H1 (cell line): Measurements from ENCODE around the gene ABTB1. TPM values are rescaled to one million over a fixed set of nuclear protein-coding genes. Genes with fewer than 3 reads are reported as not detected.

Source experiments
- CTCF ChIA-PET: fragments of 300-600 bp; sonication (Branson Sonifier 250); formaldehyde crosslinking; loops from one replicate; lab custom pipeline; 2021; ENCODE audit not compliant: partially characterized antibody; lab: Charles Lee
- POLR2A ChIA-PET: fragments of 300-600 bp; sonication (Branson Sonifier 250); formaldehyde crosslinking; loops from one replicate; lab custom pipeline; 2021; ENCODE audit warnings: inconsistent platforms; ENCODE audit not compliant: partially characterized antibody; lab: Charles Lee
- DNase-seq, 2 experiments: peaks; one replicate each; pipeline versions ENCODE4 v3.0.0 to v3.0.0-alpha.2; 2010 to 2022; ENCODE audit warnings: low spot score in 2 of 2, low read depth in 1 of 2, mixed read lengths in 1 of 2
- FAIRE-seq: peaks from 2 replicates; lab custom pipeline; 2011; peaks lifted over from hg19 to GRCh38; lab: Jason Lieb, UNC
- H2AFZ ChIP-seq: 2 replicates; pipeline ENCODE4 v1.8.1; 2012; ENCODE audit warnings: low read length, inconsistent platforms
- H2AK5ac ChIP-seq: 2 replicates; pipeline ENCODE4 v1.6.1; 2013; ENCODE audit warnings: low read depth, low read length
- H2BK120ac ChIP-seq: replicated peaks from 2 replicates; pipeline ENCODE3; 2013; ENCODE audit warnings: low read depth, low read length, inconsistent platforms
- H2BK12ac ChIP-seq: 2 replicates; pipeline ENCODE4 v1.6.1; 2013; ENCODE audit warnings: low read depth, low read length
- H2BK15ac ChIP-seq: 2 replicates; pipeline ENCODE4 v1.6.1; 2013; ENCODE audit warnings: low read length
- H2BK20ac ChIP-seq: 2 replicates; pipeline ENCODE4 v1.6.1; 2013; ENCODE audit warnings: low read length
- H2BK5ac ChIP-seq: 2 replicates; pipeline ENCODE4 v1.6.1; 2013; ENCODE audit warnings: low read depth, low read length
- H3K14ac ChIP-seq: 2 replicates; pipeline ENCODE4 v1.6.1; 2013; ENCODE audit warnings: inconsistent platforms; ENCODE audit not compliant: insufficient read length
- H3K18ac ChIP-seq: 2 replicates; pipeline ENCODE4 v1.6.1; 2013; ENCODE audit warnings: low read length; ENCODE audit errors: extremely low read depth
- H3K23ac ChIP-seq: 2 replicates; pipeline ENCODE4 v1.6.1; 2013; ENCODE audit warnings: inconsistent platforms; ENCODE audit not compliant: insufficient read length
- H3K23me2 ChIP-seq: 2 replicates; pipeline ENCODE4 v1.6.1; 2013; ENCODE audit warnings: low read depth, low read length
- H3K27ac ChIP-seq: 2 replicates; pipeline ENCODE4 v1.6.1; 2011; ENCODE audit warnings: low read depth, low read length, inconsistent platforms
- H3K27me3 ChIP-seq, 4 experiments: replicated peaks in 1 of 4; 1 replicate in 1 of 4; 2 replicates in 3 of 4; pipeline versions ENCODE4 v1.6.1 to v1.8.1; 2011 to 2013; ENCODE audit warnings: low read length in 3 of 4, mild to moderate bottlenecking in 3 of 4, inconsistent platforms in 2 of 4, mixed read lengths in 2 of 4, moderate library complexity in 1 of 4; ENCODE audit not compliant: control insufficient read depth in 3 of 4, insufficient read depth in 3 of 4; ENCODE audit errors: extremely low read depth in 1 of 4
- H3K36me3 ChIP-seq, 4 experiments: 2 replicates each; pipeline versions ENCODE4 v1.6.1 to v1.8.1; 2011 to 2013; ENCODE audit warnings: mild to moderate bottlenecking in 4 of 4, low read length in 3 of 4, moderate library complexity in 2 of 4, control low read depth in 1 of 4, inconsistent platforms in 1 of 4; ENCODE audit not compliant: insufficient read depth in 4 of 4, control insufficient read depth in 2 of 4
- H3K4ac ChIP-seq: replicated peaks from 2 replicates; pipeline ENCODE3; 2013; ENCODE audit warnings: low read length, low read depth, mixed read lengths, inconsistent platforms; ENCODE audit not compliant: insufficient read length
- H3K4me1 ChIP-seq, 4 experiments: replicated peaks in 1 of 4; 1 replicate in 1 of 4; 2 replicates in 3 of 4; pipeline versions ENCODE4 v1.6.1 to v1.8.1; 2011 to 2013; ENCODE audit warnings: low read length in 3 of 4, inconsistent platforms in 2 of 4, mixed read lengths in 1 of 4; ENCODE audit not compliant: insufficient read depth in 4 of 4, control insufficient read depth in 3 of 4
- H3K4me2 ChIP-seq, 2 experiments: 2 replicates each; pipeline versions ENCODE4 v1.6.1 to v1.8.1; 2011 to 2013; ENCODE audit warnings: low read depth in 2 of 2, low read length in 2 of 2, control low read depth in 1 of 2, inconsistent platforms in 1 of 2, mild to moderate bottlenecking in 1 of 2; ENCODE audit not compliant: insufficient read depth in 1 of 2
- H3K4me3 ChIP-seq, 4 experiments: fragments of 200-600, 300-600 bp in 1 of 4; sonication (generic), shearing (Covaris generic), sonication (Bioruptor Twin) in 1 of 4; 2 replicates each; pipeline versions ENCODE4 v1.5.1 to v1.8.1; 2011 to 2016; ENCODE audit warnings: low read length in 4 of 4, low read depth in 3 of 4, control low read depth in 2 of 4, inconsistent platforms in 2 of 4, mild to moderate bottlenecking in 2 of 4, mixed read lengths in 1 of 4, moderate library complexity in 1 of 4; ENCODE audit not compliant: insufficient read depth in 2 of 4; ENCODE audit errors: extremely low read depth in 1 of 4
- H3K56ac ChIP-seq: replicated peaks from 2 replicates; pipeline ENCODE3; 2013; ENCODE audit warnings: low read depth, mild to moderate bottlenecking, mixed read lengths, low read length, inconsistent platforms; ENCODE audit not compliant: insufficient read length
- H3K79me1 ChIP-seq: 2 replicates; pipeline ENCODE4 v1.6.1; 2013; ENCODE audit warnings: low read depth, low read length, control low read depth
- H3K79me2 ChIP-seq, 2 experiments: 2 replicates each; pipeline versions ENCODE4 v1.6.1 to v1.8.1; 2012 to 2013; ENCODE audit warnings: low read length in 2 of 2, mild to moderate bottlenecking in 2 of 2, inconsistent platforms in 1 of 2; ENCODE audit not compliant: insufficient read depth in 2 of 2, control insufficient read depth in 1 of 2
- H3K9ac ChIP-seq, 4 experiments: replicated peaks in 1 of 4; 1 replicate in 1 of 4; 2 replicates in 3 of 4; pipeline versions ENCODE4 v1.6.1 to v1.8.1; 2011 to 2013; ENCODE audit warnings: low read depth in 3 of 4, low read length in 3 of 4, control low read depth in 2 of 4, mild to moderate bottlenecking in 2 of 4, moderate library complexity in 2 of 4, inconsistent platforms in 1 of 4; ENCODE audit errors: extremely low read depth in 1 of 4
- H3K9me3 ChIP-seq, 2 experiments: 2 replicates each; pipeline versions ENCODE4 v1.6.1 to v1.8.1; 2012 to 2013; ENCODE audit warnings: mild to moderate bottlenecking in 2 of 2, moderate library complexity in 2 of 2, control low read depth in 1 of 2, inconsistent platforms in 1 of 2, low read depth in 1 of 2, low read length in 1 of 2, mixed read lengths in 1 of 2; ENCODE audit not compliant: insufficient read depth in 2 of 2
- H4K20me1 ChIP-seq, 2 experiments: replicated peaks in 1 of 2; 2 replicates each; pipeline versions ENCODE3 to v1.8.1; 2011 to 2013; ENCODE audit warnings: inconsistent platforms in 2 of 2, low read length in 2 of 2, mild to moderate bottlenecking in 1 of 2; ENCODE audit not compliant: insufficient read depth in 2 of 2, control insufficient read depth in 1 of 2
- H4K5ac ChIP-seq: 2 replicates; pipeline ENCODE4 v1.6.1; 2013; ENCODE audit warnings: low read length, low read depth, mixed read lengths, inconsistent platforms; ENCODE audit not compliant: insufficient read length
- H4K8ac ChIP-seq: 2 replicates; pipeline ENCODE4 v1.8.0; 2013; ENCODE audit warnings: mild to moderate bottlenecking, moderate library complexity, low read length, inconsistent platforms; ENCODE audit not compliant: insufficient read depth; ENCODE audit errors: extremely low read depth
- H4K91ac ChIP-seq: replicated peaks from 2 replicates; pipeline ENCODE3; 2013; ENCODE audit warnings: low read length, mixed read lengths, inconsistent platforms; ENCODE audit not compliant: insufficient read length
- NRF1 ChIP-seq: IDR thresholded peaks from 2 replicates; pipeline ENCODE4 v1.6.1; 2011; ENCODE audit warnings: mild to moderate bottlenecking, low read depth, low read length, improper control_type of control experiment
- WGBS, 2 experiments: shearing (Covaris generic) in 1 of 2; methylation state at CpG; one replicate each; pipeline versions ENCODE4 v1.1.6 to v1.1.7; 2013 to 2015; ENCODE audit warnings: low lambda C conversion rate in 2 of 2, mixed read lengths in 2 of 2, inconsistent platforms in 1 of 2, low coverage in 1 of 2, missing lambda C conversion rate in 1 of 2; ENCODE audit not compliant: insufficient replicate concordance in 2 of 2, insufficient coverage in 1 of 2, insufficient read length in 1 of 2; ENCODE audit errors: extremely low coverage in 1 of 2, missing lambda C conversion rate in 1 of 2; 5-methylcytosine and 5-hydroxymethylcytosine counted together
- polyA plus RNA-seq, 7 experiments: library from polyadenylated mRNA; depleted of rRNA in 3 of 7; stranded (reverse) in 5 of 7; unstranded in 2 of 7; fragments of >200 nt in 5 of 7; fragments of 200-250 nt in 2 of 7; gene quantifications; 1 replicate in 5 of 7; 2 replicates in 1 of 7; 4 replicates in 1 of 7; pipeline versions ENCODE4 v1.2.1 to v1.2.3, GENCODE V29; 2011 to 2013; ENCODE audit warnings: missing spikeins in 2 of 7, mixed read lengths in 2 of 7
- total RNA-seq: library from RNA; stranded (reverse); fragmentation: NEBNext Ultra II Directional; extraction: Animal tissue kit (Norgen Biotek cat#: 25700); gene quantifications from 2 replicates; pipeline ENCODE4 v1.2.1, GENCODE V29; 2021

The ABTB1 gene
- total and polyA plus RNA-seq, 2 of the 8 experiments (the other 6 are each of a cell fraction or from before 2014, with no cell fraction given), result 7.1 to 9.4 TPM

DNA sequence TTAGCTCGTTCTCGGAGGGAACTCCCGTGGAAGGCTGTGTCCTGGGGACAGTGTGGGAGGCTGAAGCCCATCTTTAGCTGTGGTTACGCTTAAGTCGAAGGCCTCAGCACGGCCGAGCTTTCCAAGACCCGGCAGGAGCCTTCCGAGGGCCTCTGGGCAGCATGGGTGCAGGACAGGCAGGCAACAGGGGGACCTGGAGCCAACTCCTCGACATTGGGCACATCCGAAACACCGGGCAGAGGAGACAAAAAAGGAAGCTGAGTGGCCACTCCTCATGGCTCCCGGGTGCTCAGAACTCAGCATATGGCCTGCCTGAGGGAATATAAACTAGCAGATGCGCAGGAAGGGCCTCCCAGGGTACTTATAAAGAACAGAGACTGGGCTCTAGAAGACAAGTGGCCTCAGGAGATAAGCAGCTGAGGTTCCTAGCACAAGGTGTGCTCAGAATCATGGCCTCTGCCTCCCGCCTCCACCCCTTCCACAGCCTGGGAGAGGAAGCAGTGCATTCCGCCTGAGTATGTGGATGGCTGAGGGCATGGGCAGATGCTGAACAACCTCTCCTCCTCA, 34.1 kb downstream of the ABTB1 start:
- Histone ChIP-seq H4K5ac (no peak overlapping the region), H4K20me1 (no peaks in the 10 kb centered on the region), H2BK20ac (no peak overlapping the region), H2AFZ (no peak overlapping the region; the same call in 1 of the 2 replicates), H3K14ac (no peak overlapping the region), H3K79me1 (no peaks in the 10 kb centered on the region; the same call in 1 of the 2 replicates), H3K4me2 (no peak overlapping the region), H3K18ac (no peak overlapping the region), H3K4ac (no peak overlapping the region), H2BK120ac (no peak overlapping the region), H3K27me3 (no peaks in the 10 kb centered on the region), H3K27ac (no peak overlapping the region), H2AK5ac (no peak overlapping the region), H4K91ac (no peak overlapping the region), H2BK12ac (no peak overlapping the region), H3K4me1 (peaks cover 0 to 8% (median 0%) of the 10 kb centered on the region in 4 experiments; a peak in 3 of 7 replicates), H3K9ac (no peak overlapping the region), H3K4me3 (no peak overlapping the region), H3K23me2 (no peaks in the 10 kb centered on the region), H3K79me2 (no peaks in the 10 kb centered on the region), H4K8ac (no peak overlapping the region), H3K56ac (no peak overlapping the region), H3K9me3 (no peaks in the 10 kb centered on the region), H3K36me3 (no peaks in the 10 kb centered on the region), H2BK5ac (no peak overlapping the region), H3K23ac (no peak overlapping the region), H2BK15ac (no peak overlapping the region)
- ChIA-PET POLR2A (interaction anchor here (1.1 to 1.4 kb wide), 4 partner anchors 10 to 54 kb away, joined by 3 to 4 read pairs (median 3); no protein-coding TSS in a partner anchor), CTCF (interaction anchor here (0.7 to 3.4 kb wide), 12 partner anchors 10 to 301 kb away, joined by 3 to 35 read pairs (median 4); no protein-coding TSS in a partner anchor)
- WGBS, 2 experiments, result 98% methylated on average over 15 of the region's 16 CpGs; no CpG with 5 or more reads in 1 of the 2 experiments
- TF ChIP-seq NRF1, result no peak
- FAIRE-seq (no peak), DNase-seq (no peak)
